ENCODE measurements around the gene PIMREG.

Gene PIMREG

DNA sequence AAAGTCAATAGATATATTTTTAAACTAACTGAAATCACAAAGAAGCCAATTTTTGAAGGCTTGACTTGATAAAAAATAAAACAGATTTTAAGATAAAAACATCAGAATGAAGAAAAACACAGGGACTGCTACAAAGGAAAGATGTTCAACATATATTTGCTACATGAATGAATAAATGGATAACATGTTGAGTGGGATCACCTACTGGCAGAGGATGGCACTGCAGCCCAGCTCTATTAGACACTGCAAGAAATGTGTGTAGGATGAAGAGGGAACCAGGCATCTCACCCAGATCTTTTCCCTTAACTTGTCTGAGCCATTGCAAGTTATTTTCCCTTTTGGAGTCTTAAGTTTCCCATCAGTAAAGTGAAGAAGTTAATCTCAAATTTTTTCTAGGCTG is 13.5 kb upstream of the PIMREG start:
- H3K27ac ChIP-seq = no peak overlapping the region

GRCh38 chr17:6435051-6435450 is 9.2 kb upstream of the PIMREG start, which contains the start of gene AIPL1:
TSS of gene AIPL1 (minus strand) at chr17:6435121. CDS start at chr17:6435104, 17 bp downstream.
- no peak for DNase-seq (ENCODE audit: low read depth, low spot score)
- Histone ChIP-seq H3K4me3 (no peak within 1 kb of the TSS), H3K9ac (ENCODE audit: insufficient read length) (no peak within 1 kb of the TSS), H3K27ac (no peak within 1 kb of the TSS), H3K36me3 (ENCODE audit: insufficient read depth, low read length) (no peaks in the 10 kb centered on the region), H3K9me3 (ENCODE audit: low read depth, low read length) (no peaks in the 10 kb centered on the region)
- TF ChIP-seq POLR2AphosphoS5 (IDR thresholded peaks at IDR 0.05; ENCODE audit: borderline replicate concordance, low read depth, low read length) = no peak
- TF ChIP-seq EZH2 (IDR thresholded peaks at IDR 0.05) = no peak
- no peak for TF ChIP-seq FOXP2 (optimal IDR thresholded peaks at IDR 0.05; ENCODE audit: control extremely low read depth, extremely low read length, insufficient read depth)

More for the DNA sequence above, 13.5 kb upstream of the PIMREG start:
- TF ChIP-seq FOXP2 (optimal IDR thresholded peaks at IDR 0.05; ENCODE audit: control extremely low read depth, extremely low read length, insufficient read depth) = no peak
- TF ChIP-seq POLR2AphosphoS5 (IDR thresholded peaks at IDR 0.05; ENCODE audit: borderline replicate concordance, low read depth, low read length) = no peak
- TF ChIP-seq EZH2 (IDR thresholded peaks at IDR 0.05) = no peak
- H3K9ac ChIP-seq (ENCODE audit: insufficient read length) = no peak overlapping the region
- no peaks in the 10 kb centered on the region for H3K9me3 ChIP-seq (ENCODE audit: low read depth, low read length)
- no peak for DNase-seq (ENCODE audit: low read depth, low spot score)
- H3K36me3 ChIP-seq (ENCODE audit: insufficient read depth, low read length) = no peaks in the 10 kb centered on the region
- H3K4me3 ChIP-seq = no peak overlapping the region

- Histone ChIP-seq H3K27ac (no peak overlapping the region), H3K9me3 (ENCODE audit: low read depth, low read length) (no peaks in the 10 kb centered on the region), H3K9ac (ENCODE audit: insufficient read length) (no peak overlapping the region), H3K36me3 (ENCODE audit: insufficient read depth, low read length) (no peaks in the 10 kb centered on the region), H3K4me3 (no peak overlapping the region)
- TF ChIP-seq EZH2 (IDR thresholded peaks at IDR 0.05) (no peak), POLR2AphosphoS5 (IDR thresholded peaks at IDR 0.05; ENCODE audit: borderline replicate concordance, low read depth, low read length) (no peak), FOXP2 (optimal IDR thresholded peaks at IDR 0.05; ENCODE audit: control extremely low read depth, extremely low read length, insufficient read depth) (no peak)
- no peak for DNase-seq (ENCODE audit: low read depth, low spot score)
Measured at GRCh38 chr17:6435968-6436367, 8.3 kb upstream of the PIMREG start.

GRCh38 chr17:6437466-6437865 is 6.8 kb upstream of the PIMREG start:
- no peaks in the 10 kb centered on the region for H3K9me3 ChIP-seq (ENCODE audit: low read depth, low read length)
- H3K4me3 ChIP-seq = no peak overlapping the region
- H3K9ac ChIP-seq (ENCODE audit: insufficient read length) = no peak overlapping the region
- no peak for DNase-seq (ENCODE audit: low read depth, low spot score)
- no peak overlapping the region for H3K27ac ChIP-seq
- TF ChIP-seq FOXP2 (optimal IDR thresholded peaks at IDR 0.05; ENCODE audit: control extremely low read depth, extremely low read length, insufficient read depth) (no peak), EZH2 (IDR thresholded peaks at IDR 0.05) (no peak), POLR2AphosphoS5 (IDR thresholded peaks at IDR 0.05; ENCODE audit: borderline replicate concordance, low read depth, low read length) (no peak)
- no peaks in the 10 kb centered on the region for H3K36me3 ChIP-seq (ENCODE audit: insufficient read depth, low read length)

DNA sequence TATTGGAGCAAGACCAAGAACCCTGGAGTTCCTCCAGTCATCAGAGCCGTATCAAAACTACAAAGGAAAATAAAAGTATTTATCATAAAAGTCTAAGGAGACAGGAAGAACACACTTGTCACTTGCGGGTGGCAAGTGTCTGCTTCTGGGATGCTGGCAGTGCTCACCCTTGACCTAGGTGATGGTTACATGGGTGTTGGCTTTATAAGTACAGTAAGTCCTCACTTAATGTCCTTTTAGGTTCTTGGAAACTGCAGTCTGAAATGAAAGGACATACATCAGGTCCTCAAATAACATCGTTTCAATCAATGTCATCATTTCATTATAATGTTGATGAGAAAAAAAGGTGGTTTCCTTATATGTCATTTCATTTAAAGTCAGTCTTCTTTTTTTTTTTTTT is 6.3 kb upstream of the PIMREG start:
- no peak for DNase-seq (ENCODE audit: low read depth, low spot score)
- Histone ChIP-seq H3K9ac (ENCODE audit: insufficient read length) (no peak overlapping the region), H3K27ac (no peak overlapping the region), H3K9me3 (ENCODE audit: low read depth, low read length) (no peaks in the 10 kb centered on the region), H3K4me3 (no peak overlapping the region), H3K36me3 (ENCODE audit: insufficient read depth, low read length) (no peaks in the 10 kb centered on the region)
- TF ChIP-seq EZH2 (IDR thresholded peaks at IDR 0.05) (no peak), POLR2AphosphoS5 (IDR thresholded peaks at IDR 0.05; ENCODE audit: borderline replicate concordance, low read depth, low read length) (no peak), FOXP2 (optimal IDR thresholded peaks at IDR 0.05; ENCODE audit: control extremely low read depth, extremely low read length, insufficient read depth) (no peak)

- Histone ChIP-seq H3K9me3 (ENCODE audit: low read depth, low read length) (no peaks in the 10 kb centered on the region), H3K4me3 (no peak overlapping the region), H3K27ac (no peak overlapping the region), H3K36me3 (ENCODE audit: insufficient read depth, low read length) (no peaks in the 10 kb centered on the region), H3K9ac (ENCODE audit: insufficient read length) (no peak overlapping the region)
- DNase-seq (ENCODE audit: low read depth, low spot score) = no peak
- no peak for TF ChIP-seq FOXP2 (optimal IDR thresholded peaks at IDR 0.05; ENCODE audit: control extremely low read depth, extremely low read length, insufficient read depth)
Measured at GRCh38 chr17:6439951-6440350, 4.3 kb upstream of the PIMREG start.

DNA sequence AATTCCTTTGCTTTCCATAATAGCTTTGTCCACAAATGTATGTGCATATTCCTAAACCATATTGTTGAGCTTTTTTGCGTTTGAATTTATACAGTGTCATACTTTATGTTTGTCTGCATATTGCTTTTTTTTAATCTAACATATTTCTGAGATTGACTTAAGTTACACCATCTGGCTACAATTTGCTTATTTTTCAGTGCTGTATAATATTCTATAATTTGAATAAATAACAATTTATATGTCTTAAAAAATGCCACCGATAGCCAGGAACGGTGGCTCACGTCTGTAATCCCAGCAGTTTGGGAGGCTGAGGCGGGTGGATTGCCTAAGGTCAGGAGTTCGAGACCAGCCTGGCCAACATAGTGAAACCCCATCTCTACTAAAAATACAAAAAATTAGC is 1.5 kb upstream of the PIMREG start:
- Histone ChIP-seq H3K9ac (ENCODE audit: insufficient read length) (no peak overlapping the region), H3K36me3 (ENCODE audit: insufficient read depth, low read length) (peaks cover 11% of the 10 kb centered on the region; the same call in 1 of the 2 replicates), H3K4me3 (no peak overlapping the region), H3K9me3 (ENCODE audit: low read depth, low read length) (no peaks in the 10 kb centered on the region), H3K27ac (no peak overlapping the region)
- DNase-seq (ENCODE audit: low read depth, low spot score) = no peak
- TF ChIP-seq EZH2 (IDR thresholded peaks at IDR 0.05) (no peak), FOXP2 (optimal IDR thresholded peaks at IDR 0.05; ENCODE audit: control extremely low read depth, extremely low read length, insufficient read depth) (no peak), POLR2AphosphoS5 (IDR thresholded peaks at IDR 0.05; ENCODE audit: borderline replicate concordance, low read depth, low read length) (no peak)

DNA sequence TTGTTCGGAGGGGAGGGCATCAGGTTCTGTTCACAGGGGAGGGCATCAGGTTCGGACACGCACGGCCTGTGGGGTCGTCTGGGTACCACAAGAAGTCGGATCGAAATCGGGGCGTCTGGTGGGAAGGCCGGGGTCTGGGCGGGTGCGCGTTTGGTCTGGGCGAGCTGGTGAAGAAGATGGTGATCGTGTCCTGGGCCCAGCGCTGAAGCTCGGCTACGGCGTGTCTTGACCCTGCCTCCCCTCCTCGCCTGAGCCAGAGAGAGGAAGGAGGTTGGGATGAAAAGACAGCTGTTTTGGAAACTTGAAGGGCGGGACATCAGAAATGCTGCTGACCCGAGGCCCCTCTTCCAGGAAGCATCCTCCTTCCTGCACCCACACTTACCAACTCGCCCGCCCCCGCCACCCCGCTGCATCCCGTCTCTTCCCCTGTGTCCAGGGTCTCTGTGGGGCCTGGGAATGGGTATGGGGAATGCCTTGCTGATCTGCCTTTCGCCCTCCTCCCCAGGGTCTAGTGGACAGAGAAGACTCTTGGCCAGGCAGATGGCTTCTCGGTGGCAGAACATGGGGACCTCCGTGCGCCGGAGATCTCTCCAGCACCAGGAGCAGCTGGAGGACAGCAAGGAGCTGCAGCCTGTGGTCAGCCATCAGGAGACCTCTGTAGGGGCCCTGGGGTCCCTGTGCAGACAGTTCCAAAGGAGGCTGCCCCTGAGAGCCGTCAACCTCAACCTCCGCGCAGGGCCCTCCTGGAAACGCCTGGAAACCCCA is 498 bp downstream of the PIMREG start:
- peak overlapping the region; percentile 74 for H3K9ac ChIP-seq (ENCODE audit: insufficient read length)
- DNase-seq (ENCODE audit: low read depth, low spot score) = no peak

More for the DNA sequence above, 498 bp downstream of the PIMREG start:
- H3K9me3 ChIP-seq (ENCODE audit: low read depth, low read length) = no peaks in the 10 kb centered on the region
- H3K27ac ChIP-seq = no peak overlapping the region
- TF ChIP-seq EZH2 (IDR thresholded peaks at IDR 0.05) (no peak), FOXP2 (optimal IDR thresholded peaks at IDR 0.05; ENCODE audit: control extremely low read depth, extremely low read length, insufficient read depth) (no peak), POLR2AphosphoS5 (IDR thresholded peaks at IDR 0.05; ENCODE audit: borderline replicate concordance, low read depth, low read length) (no peak)
- H3K36me3 ChIP-seq (ENCODE audit: insufficient read depth, low read length) = peaks cover 20% of the 10 kb centered on the region; the same call in 1 of the 2 replicates
- H3K4me3 ChIP-seq = peak overlapping the region; percentile 90
